Duodenal mucosa (tissue), 2 donors: Measurements from ENCODE around the gene ITGB5.

ENCODE experiments used
- H3K27ac ChIP-seq: one replicate; pipeline ENCODE4 v1.7.0; 2013; ENCODE audit warnings: low read depth, low read length
- H3K27me3 ChIP-seq, 2 donors: one replicate each; pipeline ENCODE4 v1.7.0; 2013; ENCODE audit warnings: low read length in 2 of 2, control low read depth in 1 of 2; ENCODE audit not compliant: insufficient read depth in 2 of 2, control insufficient read depth in 1 of 2
- H3K36me3 ChIP-seq, 2 donors: one replicate each; pipeline ENCODE4 v1.7.0; 2013; ENCODE audit warnings: low read length in 2 of 2, control low read depth in 1 of 2; ENCODE audit not compliant: insufficient read depth in 2 of 2, control insufficient read depth in 1 of 2
- H3K4me1 ChIP-seq, 2 donors: one replicate each; pipeline ENCODE4 v1.7.0; 2013; ENCODE audit warnings: low read length in 2 of 2, control low read depth in 1 of 2; ENCODE audit not compliant: insufficient read depth in 2 of 2, control insufficient read depth in 1 of 2
- H3K4me3 ChIP-seq, 2 donors: one replicate each; pipeline ENCODE4 v1.7.0; 2013; ENCODE audit warnings: low read length in 2 of 2, low read depth in 1 of 2
- H3K9ac ChIP-seq, 2 donors: one replicate each; pipeline ENCODE4 v1.7.0; 2013; ENCODE audit warnings: low read length in 2 of 2, low read depth in 1 of 2
- H3K9me3 ChIP-seq, 2 donors: one replicate each; pipeline ENCODE4 v1.7.0; 2013; ENCODE audit warnings: low read length in 2 of 2, control low read depth in 1 of 2; ENCODE audit not compliant: control insufficient read depth in 1 of 2

Gene ITGB5

DNA sequence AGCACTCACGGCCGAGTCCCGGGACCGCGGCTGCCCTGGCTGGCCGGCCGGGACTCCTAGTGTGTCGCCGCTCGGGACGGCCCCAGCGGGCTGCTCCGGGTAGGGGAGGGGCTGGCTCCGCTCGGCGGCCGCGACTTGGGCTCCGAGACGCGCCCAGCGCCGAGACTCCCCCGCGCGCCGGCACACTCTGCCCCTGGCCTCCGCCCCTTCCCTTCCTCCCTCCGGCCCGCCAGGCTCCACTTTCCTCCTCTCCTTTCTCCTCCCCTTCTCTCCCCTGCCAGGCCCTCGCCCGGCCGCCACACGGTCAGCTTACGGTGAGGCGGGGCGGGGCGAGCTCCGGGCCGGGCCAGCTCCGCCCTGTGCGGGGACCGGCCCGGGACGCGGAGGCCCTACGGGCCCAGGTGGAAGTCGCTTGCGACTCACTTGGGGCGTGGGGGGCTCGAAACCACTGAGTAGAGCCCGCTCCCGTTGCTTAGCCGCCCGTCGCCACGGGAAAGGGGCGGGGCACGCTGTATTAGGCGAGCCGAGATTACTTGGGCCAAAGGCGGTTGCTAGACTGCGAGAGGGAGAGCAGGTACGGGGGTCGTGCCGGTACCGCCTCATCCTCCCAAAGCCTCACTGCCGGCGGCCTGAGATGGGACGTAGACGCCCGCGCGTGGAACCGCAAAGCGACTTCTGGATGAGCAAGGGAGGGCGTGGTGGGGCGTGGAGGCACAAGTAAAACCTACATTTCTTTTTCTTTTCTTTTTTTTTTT is at the start of gene ITGB5:
ITGB5 (minus strand) TSS at position 189 of the 755 bp plus-strand sequence. CDS start 365 bp downstream, outside the sequence.
- Histone ChIP-seq H3K4me3 (peak within 1 kb of the TSS; percentile 71 to 75), H3K27me3 (no peaks in the 10 kb centered on the region), H3K9ac (peak within 1 kb of the TSS; percentile 63 to 70), H3K4me1 (peaks cover 9 to 11% of the 10 kb centered on the region in 2 donors), H3K27ac (peak within 1 kb of the TSS; percentile 75), H3K9me3 (no peaks in the 10 kb centered on the region), H3K36me3 (no peaks in the 10 kb centered on the region)

- Histone ChIP-seq H3K9me3 (no peaks in the 10 kb centered on the region), H3K9ac (no peak overlapping the region), H3K4me1 (peaks cover 0 to 16% of the 10 kb centered on the region in 2 donors), H3K36me3 (no peaks in the 10 kb centered on the region), H3K27ac (no peak overlapping the region), H3K4me3 (no peak overlapping the region), H3K27me3 (no peaks in the 10 kb centered on the region)
Observed at GRCh38 chr3:124935794-124936542, 48.8 kb upstream of the ITGB5 start.

GRCh38 chr3:124935264-124935663 is 48.1 kb upstream of the ITGB5 start:
- Histone ChIP-seq H3K36me3 (no peaks in the 10 kb centered on the region), H3K27me3 (no peaks in the 10 kb centered on the region), H3K4me3 (no peak overlapping the region), H3K9ac (no peak overlapping the region), H3K27ac (no peak overlapping the region), H3K9me3 (no peaks in the 10 kb centered on the region), H3K4me1 (peaks cover 0 to 16% of the 10 kb centered on the region in 2 donors)

GRCh38 chr3:124934577-124934976 is 47.4 kb upstream of the ITGB5 start, which contains the start of gene MUC13:
TSS of gene MUC13 (minus strand) at chr3:124934751. CDS start at chr3:124934712, 39 bp downstream.
- Histone ChIP-seq H3K27me3 (no peaks in the 10 kb centered on the region), H3K9ac (peak within 1 kb of the TSS; percentile 78 to 80), H3K4me1 (peaks cover 0 to 20% of the 10 kb centered on the region in 2 donors), H3K36me3 (no peaks in the 10 kb centered on the region), H3K4me3 (peak within 1 kb of the TSS; percentile 67 to 87), H3K27ac (peak within 1 kb of the TSS; percentile 32), H3K9me3 (no peaks in the 10 kb centered on the region)

GRCh38 chr3:124928333-124929202 is 41.4 kb upstream of the ITGB5 start:
- Histone ChIP-seq H3K9me3 (no peaks in the 10 kb centered on the region), H3K4me1 (peaks cover 17 to 18% of the 10 kb centered on the region in 2 donors), H3K9ac (no peak overlapping the region), H3K27me3 (no peaks in the 10 kb centered on the region), H3K4me3 (peak overlapping the region in 1 of 2 donors; percentile 47), H3K36me3 (peaks cover 12 to 28% of the 10 kb centered on the region in 2 donors), H3K27ac (no peak overlapping the region)

GRCh38 chr3:124927574-124928045 is 40.4 kb upstream of the ITGB5 start:
- no peaks in the 10 kb centered on the region for H3K27me3 ChIP-seq
- H3K36me3 ChIP-seq, result peaks cover 12 to 38% of the 10 kb centered on the region in 2 donors
- no peak overlapping the region for H3K4me3 ChIP-seq
- H3K9ac ChIP-seq, result peak overlapping the region in 1 of 2 donors; percentile 2
- no peaks in the 10 kb centered on the region for H3K9me3 ChIP-seq
- H3K27ac ChIP-seq, result no peak overlapping the region
- peaks cover 17 to 18% of the 10 kb centered on the region in 2 donors for H3K4me1 ChIP-seq

DNA sequence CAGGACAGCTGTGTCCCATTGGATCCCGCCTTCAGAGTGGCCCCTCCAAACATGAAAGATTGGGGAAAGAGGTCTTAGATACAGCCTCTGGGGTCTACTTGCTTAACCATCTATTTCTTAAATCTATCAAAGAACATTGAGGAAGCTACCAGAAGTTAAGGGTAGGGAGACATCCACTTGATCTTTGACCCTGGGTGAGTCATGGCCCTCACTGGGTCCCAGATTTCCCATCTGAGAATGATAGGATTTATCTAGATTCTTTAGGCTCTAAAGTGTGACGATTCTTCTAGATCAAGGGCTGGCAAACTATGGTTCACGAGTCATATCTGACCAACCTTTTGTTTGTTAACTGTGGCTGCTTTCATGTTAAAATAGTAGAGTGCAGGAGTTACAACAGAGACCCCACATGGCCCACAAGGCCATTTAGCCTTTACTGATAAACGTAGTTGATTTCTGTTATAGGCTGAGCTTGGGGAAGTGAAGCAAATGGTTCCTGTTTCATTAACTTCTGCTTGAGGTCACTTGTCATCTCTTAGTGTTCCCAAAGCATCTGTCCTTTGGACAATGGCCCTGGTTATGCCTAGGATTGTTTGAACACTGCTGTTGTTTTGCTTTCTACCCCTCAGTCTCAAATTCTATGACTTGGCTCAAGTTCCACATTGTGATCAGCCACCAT is 39.4 kb upstream of the ITGB5 start:
- Histone ChIP-seq H3K27ac (no peak overlapping the region), H3K4me3 (no peak overlapping the region), H3K27me3 (no peaks in the 10 kb centered on the region), H3K4me1 (peaks cover 17 to 18% of the 10 kb centered on the region in 2 donors), H3K9me3 (no peaks in the 10 kb centered on the region), H3K36me3 (peaks cover 18 to 47% of the 10 kb centered on the region in 2 donors), H3K9ac (no peak overlapping the region)

DNA sequence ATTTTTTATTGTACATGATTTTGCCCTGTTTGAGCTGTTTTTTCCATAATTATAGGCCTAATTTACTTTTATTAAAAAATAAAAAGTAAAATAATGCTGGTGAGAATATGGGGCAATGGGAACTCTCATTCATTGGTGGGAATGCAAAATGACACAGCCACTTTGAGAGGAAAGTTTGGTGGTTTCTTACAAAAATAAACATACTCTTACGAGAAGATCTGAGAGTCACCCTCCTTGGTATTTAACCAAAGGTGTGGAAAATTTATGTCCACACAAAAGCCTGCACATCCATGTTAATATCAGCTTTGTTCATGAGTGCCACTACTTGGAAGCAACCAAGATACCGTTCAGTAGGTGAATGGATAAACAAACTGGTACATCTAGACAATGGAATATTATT is 37.6 kb upstream of the ITGB5 start:
- H3K4me3 ChIP-seq, result no peak overlapping the region
- H3K27me3 ChIP-seq, result no peaks in the 10 kb centered on the region
- H3K4me1 ChIP-seq, result peaks cover 15 to 17% of the 10 kb centered on the region in 2 donors
- H3K9me3 ChIP-seq, result no peaks in the 10 kb centered on the region
- no peak overlapping the region for H3K9ac ChIP-seq
- peaks cover 27 to 63% of the 10 kb centered on the region in 2 donors for H3K36me3 ChIP-seq
- H3K27ac ChIP-seq, result no peak overlapping the region

GRCh38 chr3:124923833-124924232 is 36.7 kb upstream of the ITGB5 start:
- Histone ChIP-seq H3K9me3 (no peaks in the 10 kb centered on the region), H3K36me3 (peaks cover 32 to 71% of the 10 kb centered on the region in 2 donors), H3K4me1 (peaks cover 12 to 17% of the 10 kb centered on the region in 2 donors), H3K4me3 (no peak overlapping the region), H3K27me3 (no peaks in the 10 kb centered on the region), H3K9ac (no peak overlapping the region), H3K27ac (no peak overlapping the region)
